ENCODE measurements around the gene HLCS. TPM values are rescaled to one million over a fixed set of nuclear protein-coding genes. Genes with fewer than 3 reads are reported as not detected.

HLCS gene
- total and polyA plus RNA-seq, 2 of the 8 experiments (the other 6 are each of a cell fraction or from before 2014, with no cell fraction given) = 4.7 to 12.2 TPM

DNA sequence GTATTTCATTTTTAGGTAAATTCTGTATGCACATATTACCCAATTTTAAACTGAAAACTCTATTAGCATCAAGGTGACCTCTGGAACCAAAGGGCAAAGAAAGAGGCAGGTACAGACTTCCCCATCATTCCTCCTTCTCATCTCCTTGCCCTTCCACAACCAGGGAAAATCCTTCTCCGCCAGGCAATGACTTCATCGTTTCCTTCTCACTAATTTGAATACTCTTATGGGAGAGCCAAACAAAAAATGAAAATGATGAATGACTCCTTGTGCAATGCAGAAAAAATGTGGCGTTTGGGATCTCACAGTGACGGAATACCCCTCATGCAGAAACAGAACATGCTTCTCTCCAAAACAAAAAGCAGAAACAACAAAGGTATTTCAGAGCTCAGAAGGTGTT is 83.7 kb downstream of the HLCS start:
- H3K79me2 ChIP-seq (ENCODE audit: control insufficient read depth in 1 of 2, insufficient read depth in 2 of 2, low read length in 2 of 2) = no peaks in the 10 kb centered on the region
- no peaks in the 10 kb centered on the region for H3K27me3 ChIP-seq (replicated peaks in 1 of 4; ENCODE audit: control insufficient read depth in 3 of 4, extremely low read depth in 1 of 4, insufficient read depth in 3 of 4, low read length in 3 of 4)
- H2AK5ac ChIP-seq (ENCODE audit: low read depth, low read length) = no peak overlapping the region
- no peak overlapping the region for H4K5ac ChIP-seq (ENCODE audit: insufficient read length, low read depth, low read length)
- no peak for FAIRE-seq
- no peak overlapping the region for H4K8ac ChIP-seq (ENCODE audit: extremely low read depth, insufficient read depth, low read length)
- H3K79me1 ChIP-seq (ENCODE audit: low read depth, low read length) = no peaks in the 10 kb centered on the region
- peaks cover 0 to under 1% (median 0%) of the 10 kb centered on the region in 4 experiments; a peak in 1 of 7 replicates for H3K4me1 ChIP-seq (replicated peaks in 1 of 4; ENCODE audit: control insufficient read depth in 3 of 4, insufficient read depth in 4 of 4, low read length in 3 of 4)
- no peak overlapping the region for H4K91ac ChIP-seq (replicated peaks; ENCODE audit: insufficient read length, low read length)
- no peaks in the 10 kb centered on the region for H3K36me3 ChIP-seq (ENCODE audit: control insufficient read depth in 2 of 4, insufficient read depth in 4 of 4, low read length in 3 of 4)
- no peak overlapping the region for H3K4me3 ChIP-seq (ENCODE audit: extremely low read depth in 1 of 4, insufficient read depth in 2 of 4, low read depth in 3 of 4, low read length in 4 of 4)
- ChIA-PET CTCF (ENCODE audit: partially characterized antibody) (interaction anchor here (1.4 kb wide), 1 partner anchor 29 kb away, joined by 3 read pairs; no protein-coding TSS in a partner anchor), POLR2A (ENCODE audit: partially characterized antibody) (no interaction called here)
- no peak overlapping the region for H3K27ac ChIP-seq (ENCODE audit: low read depth, low read length)
- H3K14ac ChIP-seq (ENCODE audit: insufficient read length) = no peak overlapping the region
- H3K4ac ChIP-seq (replicated peaks; ENCODE audit: insufficient read length, low read depth, low read length) = no peak overlapping the region
- 86% methylated on average over 4 of the region's 4 CpGs; no CpG with 5 or more reads in 1 of the 2 experiments for WGBS, 2 experiments (ENCODE audit: extremely low coverage in 1 of 2, insufficient coverage in 1 of 2, insufficient read length in 1 of 2, insufficient replicate concordance in 2 of 2, low coverage in 1 of 2, low lambda C conversion rate in 2 of 2, missing lambda C conversion rate in 1 of 2)
- no peak overlapping the region for H2BK15ac ChIP-seq (ENCODE audit: low read length)
- H2BK20ac ChIP-seq (ENCODE audit: low read length) = no peak overlapping the region
- no peak overlapping the region for H2BK120ac ChIP-seq (replicated peaks; ENCODE audit: low read depth, low read length)
- H3K4me2 ChIP-seq (ENCODE audit: insufficient read depth in 1 of 2, low read depth in 2 of 2, low read length in 2 of 2) = no peak overlapping the region
- no peak overlapping the region for H2BK5ac ChIP-seq (ENCODE audit: low read depth, low read length)
- no peak overlapping the region for H3K23ac ChIP-seq (ENCODE audit: insufficient read length)
- no peak overlapping the region for H3K9ac ChIP-seq (replicated peaks in 1 of 4; ENCODE audit: extremely low read depth in 1 of 4, low read depth in 3 of 4, low read length in 3 of 4)
- no peak overlapping the region for H3K18ac ChIP-seq (ENCODE audit: extremely low read depth, low read length)
- H3K56ac ChIP-seq (replicated peaks; ENCODE audit: insufficient read length, low read depth, low read length) = no peak overlapping the region
- H2BK12ac ChIP-seq (ENCODE audit: low read depth, low read length) = no peak overlapping the region
- H3K9me3 ChIP-seq (ENCODE audit: insufficient read depth in 2 of 2, low read depth in 1 of 2, low read length in 1 of 2) = peaks cover 12 to 19% of the 10 kb centered on the region in 2 experiments
- H3K23me2 ChIP-seq (ENCODE audit: low read depth, low read length) = no peaks in the 10 kb centered on the region
- H2AFZ ChIP-seq (ENCODE audit: low read length) = no peak overlapping the region
- no peaks in the 10 kb centered on the region for H4K20me1 ChIP-seq (replicated peaks in 1 of 2; ENCODE audit: control insufficient read depth in 1 of 2, insufficient read depth in 2 of 2, low read length in 2 of 2)
- DNase-seq (ENCODE audit: low read depth in 1 of 2, low spot score in 2 of 2) = no peak
- no peak for TF ChIP-seq SP2 (IDR thresholded peaks at IDR 0.05; ENCODE audit: low read length)
- no peak for TF ChIP-seq PHF8 (conservative IDR thresholded peaks at IDR 0.05; ENCODE audit: low read depth, low read length)
- TF ChIP-seq, protein P1, sequence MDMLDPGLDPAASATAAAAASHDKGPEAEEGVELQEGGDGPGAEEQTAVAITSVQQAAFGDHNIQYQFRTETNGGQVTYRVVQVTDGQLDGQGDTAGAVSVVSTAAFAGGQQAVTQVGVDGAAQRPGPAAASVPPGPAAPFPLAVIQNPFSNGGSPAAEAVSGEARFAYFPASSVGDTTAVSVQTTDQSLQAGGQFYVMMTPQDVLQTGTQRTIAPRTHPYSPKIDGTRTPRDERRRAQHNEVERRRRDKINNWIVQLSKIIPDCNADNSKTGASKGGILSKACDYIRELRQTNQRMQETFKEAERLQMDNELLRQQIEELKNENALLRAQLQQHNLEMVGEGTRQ (IDR thresholded peaks at IDR 0.05; ENCODE audit: low read length) = no peak
- no peak for TF ChIP-seq HDAC2 (IDR thresholded peaks at IDR 0.05; ENCODE audit: borderline replicate concordance in 1 of 2, low read depth in 2 of 2, low read length in 2 of 2)
- TF ChIP-seq RAD21 (IDR thresholded peaks at IDR 0.05 in 1 of 2, conservative IDR thresholded peaks at IDR 0.05 in 1 of 2; ENCODE audit: low read depth in 2 of 2, low read length in 2 of 2) = no peak
- TF ChIP-seq POLR2A (IDR thresholded peaks at IDR 0.05; ENCODE audit: control extremely low read depth in 1 of 2, low read depth in 2 of 2, low read length in 2 of 2) = no peak
- no peak for TF ChIP-seq KDM1A (IDR thresholded peaks at IDR 0.05; ENCODE audit: borderline replicate concordance, low read length)
- TF ChIP-seq KDM5A (IDR thresholded peaks at IDR 0.05; ENCODE audit: low read length) = no peak
- no peak for TF ChIP-seq GABPA (IDR thresholded peaks at IDR 0.05; ENCODE audit: borderline replicate concordance, insufficient read depth, low read length)
- TF ChIP-seq RBBP5 (IDR thresholded peaks at IDR 0.05; ENCODE audit: borderline replicate concordance, low read depth, low read length) = no peak
- TF ChIP-seq CTBP2 (IDR thresholded peaks at IDR 0.05; ENCODE audit: borderline replicate concordance, insufficient read depth, insufficient read length, low read length) = no peak
- no peak for TF ChIP-seq CBX8 (IDR thresholded peaks at IDR 0.05; ENCODE audit: borderline replicate concordance, low read depth, low read length)

Measured in H1 (cell line).